NCI-H69 (cell line): Measurements from ENCODE around the gene LNX1.

Experiments
- DNase-seq: peaks from one replicate; lab custom pipeline; 2025; lab: John Stamatoyannopoulos, UW

LNX1 gene

DNA sequence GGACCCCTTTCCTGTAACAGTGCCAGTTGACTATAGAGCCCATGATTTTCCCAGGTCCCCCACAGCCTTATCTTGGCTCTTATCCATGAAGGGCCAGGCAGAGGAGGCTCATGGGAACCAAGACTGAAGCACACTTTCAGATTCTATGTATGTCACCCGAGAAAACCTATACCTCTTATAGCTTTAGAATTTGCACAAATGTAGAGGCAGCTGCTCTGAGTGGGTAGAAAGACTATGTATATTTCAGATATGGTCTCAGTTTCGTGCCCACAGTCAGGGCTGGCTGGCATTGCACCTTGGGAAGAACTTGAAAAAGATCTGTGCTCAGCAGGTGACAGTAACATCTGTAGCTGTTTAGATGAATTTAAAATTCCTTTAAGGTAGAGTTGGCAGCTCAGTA lies 8.3 kb upstream of the LNX1 start:
- no peak for DNase-seq

- DNase-seq = no peak
These were observed 7.6 kb upstream of the LNX1 start for GRCh38 chr4:53598901-53599300.

DNA sequence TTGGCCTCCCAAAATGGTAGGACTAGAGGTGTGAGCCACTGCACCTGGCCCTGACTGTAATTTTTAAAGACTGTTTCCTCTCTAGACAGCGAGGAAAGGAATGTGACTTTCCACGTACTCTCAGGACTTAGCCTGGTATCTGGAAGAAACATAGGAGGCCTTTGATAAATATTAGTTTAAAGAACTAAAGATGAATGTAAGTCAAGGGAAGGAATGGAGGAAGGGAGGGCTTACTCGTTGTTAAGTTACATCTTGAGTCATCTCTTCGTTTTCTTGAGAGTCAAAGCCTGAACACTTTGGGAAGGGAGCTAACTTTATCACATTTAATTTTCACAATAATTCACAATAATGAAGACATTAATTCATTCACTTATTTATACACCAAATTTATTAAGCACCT lies 7.2 kb upstream of the LNX1 start:
- no peak for DNase-seq

- no peak for DNase-seq
These were observed 5.6 kb upstream of the LNX1 start for GRCh38 chr4:53596901-53597300.

- DNase-seq = peak; percentile 63
These were observed 4.5 kb upstream of the LNX1 start for GRCh38 chr4:53595834-53596233.

DNA sequence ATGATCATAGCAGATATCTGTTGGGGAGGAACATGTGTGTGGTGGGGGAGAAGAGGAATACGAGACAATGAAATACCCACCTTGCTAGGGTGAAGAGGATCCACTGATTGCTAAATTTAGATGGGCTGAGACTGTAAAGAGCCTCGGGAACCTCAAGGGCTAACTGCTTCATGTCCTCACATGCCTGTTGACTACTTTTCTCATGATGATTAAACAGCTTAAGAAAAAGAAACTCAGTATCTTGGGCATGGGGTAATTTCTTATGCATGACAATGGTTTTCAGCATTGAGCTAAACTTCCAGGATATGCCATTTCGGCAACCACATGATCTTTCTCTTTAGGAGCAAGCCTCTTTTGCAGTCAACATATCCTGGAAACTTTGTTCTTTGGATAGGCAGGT lies 3.9 kb upstream of the LNX1 start:
- DNase-seq = no peak

DNA sequence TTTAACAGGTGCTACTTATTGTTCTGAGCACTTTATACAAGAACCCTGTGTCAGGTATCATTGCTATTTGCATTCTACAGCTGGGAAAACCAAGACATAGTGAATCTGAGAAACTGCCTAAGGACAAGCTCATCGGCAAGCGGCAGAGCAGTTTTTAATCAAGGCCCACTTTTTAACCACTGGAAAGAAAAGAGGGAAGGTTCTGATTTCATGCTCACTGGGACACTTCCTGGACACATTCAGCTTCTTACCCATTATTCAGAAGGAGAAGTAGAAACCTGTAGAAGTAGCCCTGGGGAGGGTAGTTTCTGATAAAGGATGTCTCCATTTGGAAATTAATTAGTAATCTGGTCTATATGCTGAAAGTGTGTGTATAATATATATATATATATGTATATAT lies 2.5 kb upstream of the LNX1 start:
- peak; percentile 7 for DNase-seq

DNA sequence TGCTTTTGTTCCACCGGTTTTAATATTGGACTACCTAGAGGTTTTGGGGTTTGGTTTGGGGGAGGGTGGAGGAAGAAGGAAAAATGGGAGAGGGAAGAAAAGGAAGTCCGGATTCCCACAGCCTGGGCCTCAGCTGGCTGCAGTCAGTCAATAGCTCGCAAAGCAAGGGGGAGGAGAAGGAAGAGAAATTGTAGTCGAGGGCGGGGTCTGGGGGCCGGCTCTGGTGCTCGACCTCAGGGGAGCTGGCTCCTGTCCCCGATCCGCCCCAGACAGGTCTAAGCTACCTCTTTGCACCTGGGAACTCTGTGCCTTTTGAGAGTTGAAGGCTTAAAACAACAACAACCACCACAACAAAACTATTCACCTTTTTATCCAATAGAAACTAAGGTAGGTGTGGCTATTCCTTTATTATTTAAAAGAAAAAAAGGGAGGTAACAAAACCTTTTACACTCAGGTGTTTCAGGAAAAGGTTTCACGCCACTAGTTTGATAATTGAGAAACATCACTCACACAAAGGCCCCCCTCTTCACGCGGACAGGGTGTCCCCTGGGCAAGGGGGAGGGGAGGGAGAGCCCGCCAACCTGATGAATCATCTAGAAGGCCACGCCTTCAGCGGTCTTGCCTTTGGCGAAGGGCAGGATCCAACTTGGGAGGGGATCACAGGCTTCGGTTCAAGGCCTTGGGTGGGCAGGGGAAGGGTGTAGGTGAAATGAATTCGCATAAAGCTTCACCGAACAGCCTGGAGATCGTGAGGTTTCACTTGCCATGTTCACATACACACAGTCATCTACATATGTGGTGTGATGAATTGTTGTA lies 1.6 kb upstream of the LNX1 start:
- DNase-seq = peak; percentile 91

DNA sequence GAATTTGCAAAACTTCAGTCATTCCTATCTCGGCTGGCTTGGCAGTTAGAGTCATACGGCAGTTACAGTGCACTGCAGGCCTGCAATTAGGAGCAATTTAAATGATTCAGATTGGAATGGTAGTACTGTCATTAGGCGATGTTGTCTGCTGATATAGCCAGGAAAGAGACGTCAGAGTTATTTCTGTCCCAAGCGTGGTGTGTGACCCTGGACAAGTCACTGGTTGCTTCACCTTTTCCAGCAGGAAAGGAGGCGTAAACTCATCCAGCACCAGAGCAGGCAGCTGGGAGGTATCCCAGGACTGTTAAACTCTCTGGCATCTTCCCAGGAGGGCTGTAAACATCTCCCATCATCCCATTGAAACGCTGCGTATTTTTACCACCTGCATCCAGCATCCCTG lies 836 bp upstream of the LNX1 start:
- peak; percentile 80 for DNase-seq

- no peak for DNase-seq
These were observed 1.1 kb downstream of the LNX1 start for GRCh38 chr4:53590187-53590586.

DNA sequence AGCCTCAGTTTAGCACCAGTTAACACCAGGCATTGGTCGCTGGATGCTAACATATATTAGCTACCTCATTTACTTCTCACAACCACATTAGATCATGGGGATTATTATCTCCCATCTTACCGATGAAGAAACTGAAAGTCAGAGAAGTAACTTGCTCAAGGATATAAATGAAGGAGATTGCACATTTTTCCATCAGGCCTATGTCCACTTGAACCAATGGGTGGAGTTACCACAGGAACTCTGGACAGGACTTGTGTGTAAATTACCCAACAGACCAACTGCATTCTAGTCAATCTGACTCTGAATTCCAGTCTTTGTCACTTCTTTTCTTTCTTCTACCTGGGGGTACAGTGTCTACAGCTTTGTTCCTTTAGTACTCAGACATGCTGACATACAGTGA lies 1.8 kb downstream of the LNX1 start:
- no peak for DNase-seq

DNA sequence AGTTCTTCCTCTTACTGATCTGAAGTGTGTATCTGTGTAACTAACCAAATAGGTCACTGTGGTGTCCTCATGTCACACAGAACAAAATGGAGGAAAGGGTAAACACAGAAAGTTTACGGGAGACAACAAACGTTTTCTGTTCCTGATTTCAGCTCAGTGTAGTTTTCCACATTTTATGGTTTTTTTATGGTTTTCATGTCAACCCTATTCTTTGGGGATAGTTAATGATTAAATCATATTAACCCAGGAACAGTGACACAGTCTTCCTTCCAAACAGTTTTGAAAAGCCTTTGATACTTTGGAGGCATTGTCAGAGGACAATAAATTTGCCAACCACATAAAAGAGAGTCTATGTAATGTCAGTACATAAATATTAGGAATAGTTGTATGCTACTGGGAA lies 4.2 kb downstream of the LNX1 start:
- no peak for DNase-seq

DNA sequence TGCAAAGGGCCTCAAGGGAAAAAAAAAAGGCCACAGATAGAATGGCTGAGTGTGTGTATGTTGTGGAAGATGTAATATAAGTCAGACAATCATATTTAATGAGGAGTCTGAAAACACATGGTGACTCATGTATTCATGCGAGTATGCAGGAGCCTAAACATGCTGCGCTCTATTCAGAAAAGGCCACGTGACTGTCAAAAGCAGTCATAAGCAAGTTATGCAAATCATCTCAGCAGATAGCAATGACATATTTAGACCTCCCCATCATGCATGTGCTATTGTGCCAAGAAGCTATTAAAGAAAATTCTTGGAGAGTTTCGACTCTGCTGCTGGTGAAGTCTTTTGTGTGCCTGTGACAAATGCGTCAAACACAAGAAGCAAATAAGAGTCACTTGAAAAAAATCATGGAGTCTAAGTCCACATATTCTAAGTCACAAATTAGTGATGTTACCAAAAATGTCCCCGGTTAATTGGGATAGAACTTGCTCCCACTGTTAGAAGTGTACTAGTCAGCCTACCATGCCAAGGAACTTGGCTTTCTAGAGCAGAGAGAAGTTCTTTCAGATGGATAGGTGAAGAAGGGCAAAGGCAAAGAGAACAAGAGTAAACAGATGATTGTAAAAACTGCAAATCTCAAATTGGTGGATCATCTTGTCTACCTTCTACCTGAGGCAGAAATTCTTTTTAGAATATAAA lies 5.0 kb downstream of the LNX1 start:
- DNase-seq = peak; percentile 7

DNA sequence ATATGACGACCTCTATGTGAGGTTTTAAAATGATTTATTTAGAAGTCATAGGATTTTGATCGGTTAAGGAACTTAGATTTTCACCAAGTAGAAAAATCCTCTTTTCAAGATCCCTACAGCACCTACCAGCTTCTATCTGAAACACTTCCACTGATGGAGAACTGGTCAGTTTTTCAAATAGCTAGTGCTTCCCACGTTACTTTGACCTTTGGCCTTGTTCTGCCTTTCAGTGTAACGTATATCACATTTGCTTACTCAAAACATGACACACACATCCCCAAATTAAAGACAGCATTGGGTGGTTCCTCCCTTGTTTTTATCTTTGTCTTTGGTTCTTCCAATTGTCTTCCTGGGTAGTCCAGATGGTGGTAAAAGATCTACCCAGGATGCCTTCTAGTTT lies 6.6 kb downstream of the LNX1 start:
- no peak for DNase-seq

GRCh38 chr4:53583513-53583912 lies 7.8 kb downstream of the LNX1 start:
- DNase-seq = no peak

DNA sequence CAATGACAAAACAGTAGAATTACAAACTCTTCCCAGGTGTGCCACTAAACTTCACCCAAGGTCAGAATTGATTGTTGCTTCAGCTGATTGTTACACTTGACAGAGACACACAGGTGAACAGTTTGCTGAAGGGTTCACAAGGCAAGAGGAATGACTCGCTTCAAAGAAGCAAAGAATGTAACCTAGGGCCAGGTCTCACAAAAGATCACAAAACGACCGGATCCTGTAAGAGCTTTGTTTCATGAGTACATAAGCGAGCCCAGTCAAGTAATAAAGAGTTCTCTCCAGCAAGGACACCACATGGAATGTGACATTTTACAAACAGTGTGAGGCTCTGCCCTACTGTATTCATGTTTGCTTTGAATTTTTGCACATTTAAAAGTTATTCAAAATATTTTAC lies 9.1 kb downstream of the LNX1 start:
- DNase-seq = no peak

- DNase-seq = no peak
These were observed 11.0 kb downstream of the LNX1 start for GRCh38 chr4:53580274-53580673.

DNA sequence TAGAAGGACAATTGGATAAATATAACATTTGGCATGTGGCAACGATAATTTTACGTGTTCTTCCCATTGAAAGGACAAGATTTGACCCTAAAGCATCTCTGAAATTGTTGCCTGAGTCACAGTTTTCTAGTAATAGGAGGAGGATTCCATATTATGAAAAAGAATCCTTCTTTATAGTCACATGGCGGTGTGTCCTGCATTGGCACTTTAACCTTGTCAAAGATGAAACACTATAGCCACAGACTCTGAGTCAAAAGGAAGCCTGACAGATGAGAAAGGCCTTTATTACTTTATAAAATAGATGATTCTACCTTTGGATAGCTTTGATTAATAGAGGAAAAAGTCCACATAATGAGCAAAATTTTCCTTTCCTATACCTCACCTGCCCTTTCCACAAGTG lies 11.5 kb downstream of the LNX1 start:
- DNase-seq = no peak

GRCh38 chr4:53576676-53577372 lies 14.5 kb downstream of the LNX1 start:
- no peak for DNase-seq

- DNase-seq = no peak
These were observed 15.1 kb downstream of the LNX1 start for GRCh38 chr4:53576071-53576617.

GRCh38 chr4:53575552-53575951 lies 15.7 kb downstream of the LNX1 start:
- DNase-seq = no peak

DNA sequence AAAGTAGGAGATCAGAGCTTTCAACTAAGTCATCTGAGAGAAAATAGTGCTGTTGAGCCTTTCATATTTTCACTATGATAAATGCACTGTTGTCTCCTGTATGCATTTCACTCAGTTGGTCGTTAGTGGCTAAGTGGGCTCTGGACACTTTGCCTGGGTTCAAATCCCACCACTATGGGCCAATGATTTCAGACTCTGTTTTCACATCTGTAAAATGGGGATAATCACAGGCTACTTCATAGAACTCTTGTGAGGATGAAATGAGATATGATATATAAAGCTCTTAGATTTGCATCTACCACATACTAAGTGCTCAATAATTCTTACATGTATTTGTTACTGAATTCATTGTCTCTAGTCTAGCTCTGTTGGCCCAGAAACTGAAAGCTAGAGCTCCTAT lies 16.8 kb downstream of the LNX1 start:
- no peak for DNase-seq

DNA sequence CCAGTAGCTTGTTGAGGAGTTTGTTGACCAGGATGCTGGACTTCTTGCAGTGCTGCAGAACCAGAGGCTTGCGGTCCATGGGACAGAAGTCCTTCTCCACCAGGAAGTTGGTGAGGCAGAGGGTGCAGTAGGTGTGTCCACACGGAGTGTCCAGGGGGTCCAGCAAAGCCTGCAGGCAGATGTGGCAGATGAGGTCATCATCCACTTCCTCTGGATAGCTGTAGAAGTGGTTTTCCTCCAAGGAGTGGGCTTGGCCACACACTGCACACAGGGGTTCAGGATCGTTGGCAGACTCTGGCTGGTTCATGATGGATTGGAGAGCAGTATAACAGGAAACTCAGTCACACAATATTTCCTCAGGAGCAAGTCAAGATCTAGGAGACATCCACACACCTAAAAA lies 17.6 kb downstream of the LNX1 start:
- no peak for DNase-seq
